Stimulated activated CD4-positive, alpha-beta T cell treated with anti-CD3 and anti-CD28 coated beads, Interleukin-2, amount 100 ng/mL, for 48 hours (primary cell): Measurements from ENCODE around the gene OSBPL3.
"Not testable (repeated sequence)": the region's sequence is repeated elsewhere in the genome, so short reads cannot be mapped to it uniquely, and the experiment has no call there.

Experiments
- DNase-seq, 2 donors: peaks; one replicate each; pipeline ENCODE4 v3.0.0-alpha.2; 2020

Gene OSBPL3

GRCh38 chr7:24821754-24822054 lies 158.3 kb downstream of the OSBPL3 start:
- no peak for DNase-seq

- DNase-seq = peak; percentile 62
Observed at GRCh38 chr7:24821045-24821753, 158.8 kb downstream of the OSBPL3 start.

- no peak for DNase-seq
Observed at GRCh38 chr7:24820730-24821044, 159.3 kb downstream of the OSBPL3 start.

- peak; percentile 75 to 79 for DNase-seq
Observed at GRCh38 chr7:24819916-24820689, 159.9 kb downstream of the OSBPL3 start.

GRCh38 chr7:24817339-24817738 lies 162.6 kb downstream of the OSBPL3 start:
- DNase-seq = no peak

- no peak for DNase-seq
Observed at GRCh38 chr7:24816868-24817267, 163.1 kb downstream of the OSBPL3 start.

GRCh38 chr7:24812305-24812945 lies 167.6 kb downstream of the OSBPL3 start:
- DNase-seq = peak; percentile 44 to 48

- DNase-seq = no peak
Observed at GRCh38 chr7:24808518-24808917, 171.5 kb downstream of the OSBPL3 start.

GRCh38 chr7:24802300-24802699 lies 177.7 kb downstream of the OSBPL3 start:
- DNase-seq = no peak

GRCh38 chr7:24801883-24802282 lies 178.1 kb downstream of the OSBPL3 start:
- DNase-seq = no peak

- DNase-seq = no peak
Observed at GRCh38 chr7:24800667-24801066, 179.3 kb downstream of the OSBPL3 start.

- no peak for DNase-seq
Observed at GRCh38 chr7:24800073-24800472, 179.9 kb downstream of the OSBPL3 start.

GRCh38 chr7:24799506-24799905 lies 180.5 kb downstream of the OSBPL3 start:
- no peak for DNase-seq

- no peak for DNase-seq
Observed at GRCh38 chr7:24798261-24798660, 181.7 kb downstream of the OSBPL3 start.

- no peak for DNase-seq
Observed at GRCh38 chr7:24797270-24797669, 182.7 kb downstream of the OSBPL3 start.

GRCh38 chr7:24795407-24795767 lies 184.6 kb downstream of the OSBPL3 start:
- DNase-seq = no peak

GRCh38 chr7:24794751-24795406 lies 185.1 kb downstream of the OSBPL3 start:
- DNase-seq = not testable (repeated sequence)

- DNase-seq = no peak
Observed at GRCh38 chr7:24793982-24794648, 185.9 kb downstream of the OSBPL3 start.

GRCh38 chr7:24788961-24789576 lies 190.9 kb downstream of the OSBPL3 start:
- no peak for DNase-seq

GRCh38 chr7:24788075-24788474 lies 191.9 kb downstream of the OSBPL3 start:
- no peak for DNase-seq

GRCh38 chr7:24786941-24787340 lies 193.0 kb downstream of the OSBPL3 start:
- DNase-seq = no peak

GRCh38 chr7:24786306-24786705 lies 193.7 kb downstream of the OSBPL3 start:
- DNase-seq = no peak

GRCh38 chr7:24784277-24784676 lies 195.7 kb downstream of the OSBPL3 start:
- no peak for DNase-seq
